ENCODE results near the gene CBLB.

- TF ChIP-seq CTCF (IDR thresholded peaks at IDR 0.05; ENCODE audit: low read depth, low read length, missing input control) (no peak), YY1 (IDR thresholded peaks at IDR 0.05) (no peak), JUND (IDR thresholded peaks at IDR 0.05) (no peak), REST (IDR thresholded peaks at IDR 0.05) (no peak), RAD21 (IDR thresholded peaks at IDR 0.05) (no peak), SP1 (IDR thresholded peaks at IDR 0.05) (no peak), ATF3 (IDR thresholded peaks at IDR 0.05) (no peak), HNF4G (IDR thresholded peaks at IDR 0.05) (no peak), MAX (IDR thresholded peaks at IDR 0.05) (no peak), ZBTB33 (IDR thresholded peaks at IDR 0.05) (no peak), TAF1 (conservative IDR thresholded peaks at IDR 0.05) (no peak), FOXA1 (IDR thresholded peaks at IDR 0.05) (no peak), HNF4A (conservative IDR thresholded peaks at IDR 0.05) (no peak), NR2F2 (IDR thresholded peaks at IDR 0.05) (no peak)
These were observed 20.1 kb upstream of the CBLB start for GRCh38 chr3:105888621-105889579.
